Activated naive CD8-positive, alpha-beta T cell treated with anti-CD3 and anti-CD28 coated beads for 36 hours (primary cell): ENCODE results near the gene USP40. TPM values are rescaled to one million over a fixed set of nuclear protein-coding genes. Genes with fewer than 3 reads are reported as not detected.

Experiments used
- DNase-seq: peaks from one replicate; pipeline ENCODE4 v3.0.0; 2021
- H3K27ac Mint-ChIP-seq: one replicate; pipeline ENCODE4 v1.8.0; 2022; ENCODE audit warnings: mild to moderate bottlenecking, moderate library complexity, mixed read lengths
- H3K27me3 Mint-ChIP-seq: one replicate; pipeline ENCODE4 v1.8.0; 2022; ENCODE audit warnings: mild to moderate bottlenecking, mixed read lengths
- H3K36me3 Mint-ChIP-seq: one replicate; pipeline ENCODE4 v1.8.0; 2021; ENCODE audit warnings: mild to moderate bottlenecking, mixed read lengths
- H3K4me1 Mint-ChIP-seq: one replicate; pipeline ENCODE4 v1.8.0; 2021; ENCODE audit warnings: mixed read lengths
- H3K4me3 Mint-ChIP-seq: one replicate; pipeline ENCODE4 v1.8.0; 2022; ENCODE audit warnings: mild to moderate bottlenecking, moderate library complexity, mixed read lengths
- H3K9me3 Mint-ChIP-seq: one replicate; pipeline ENCODE4 v1.8.0; 2022; ENCODE audit warnings: mixed read lengths
- total RNA-seq, 2 experiments: library from RNA; stranded (reverse); gene quantifications; one replicate each; pipeline ENCODE4 v1.2.3, GENCODE V29; 2021

The USP40 gene
- total RNA-seq, 2 experiments from 2014 or later, result 16.0 to 17.7 TPM

DNA sequence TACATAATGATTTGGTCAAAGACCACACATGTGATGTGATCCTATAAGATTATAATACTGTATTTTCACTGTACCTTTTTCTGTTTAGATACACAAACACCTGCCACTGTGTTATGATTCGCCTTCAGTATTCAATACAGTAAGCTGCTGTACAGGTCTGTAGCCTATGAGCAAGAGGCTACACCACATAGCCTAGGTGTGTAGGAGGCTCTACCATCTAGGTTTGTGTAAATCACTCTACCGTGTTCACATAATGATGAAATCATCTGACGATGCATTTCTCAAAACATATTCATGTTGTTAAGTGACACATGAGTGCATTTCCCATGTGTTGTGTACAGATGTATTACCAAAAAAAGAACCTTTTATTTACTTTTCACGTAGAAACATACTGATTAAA, 74.5 kb downstream of the USP40 start:
- no peaks in the 10 kb centered on the region for H3K27me3 Mint-ChIP-seq
- no peak overlapping the region for H3K27ac Mint-ChIP-seq
- no peak for DNase-seq
- H3K4me1 Mint-ChIP-seq, result peaks cover 1% of the 10 kb centered on the region
- peaks cover 3% of the 10 kb centered on the region for H3K36me3 Mint-ChIP-seq
- no peaks in the 10 kb centered on the region for H3K9me3 Mint-ChIP-seq
- no peak overlapping the region for H3K4me3 Mint-ChIP-seq

DNA sequence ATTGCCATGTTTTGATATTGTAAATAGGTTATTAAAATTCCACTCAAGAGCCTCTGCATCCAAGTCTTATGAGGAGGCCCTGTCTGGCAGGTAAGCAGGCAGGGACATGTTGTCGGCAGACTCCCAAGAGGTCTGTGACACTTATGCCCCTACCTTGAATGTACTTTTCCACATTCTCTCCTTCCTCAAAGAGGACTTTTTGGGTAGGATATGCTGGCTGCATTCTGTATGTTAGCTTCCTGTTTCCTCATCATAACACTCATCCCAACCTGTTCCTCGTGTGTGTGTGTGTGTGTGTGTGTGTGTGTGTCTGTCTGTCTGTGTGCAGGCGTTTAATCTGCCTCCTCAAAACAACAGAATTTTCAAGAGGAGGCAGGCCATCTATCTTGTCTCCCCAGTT, 75.3 kb downstream of the USP40 start:
- H3K36me3 Mint-ChIP-seq, result peaks cover 3% of the 10 kb centered on the region
- H3K4me1 Mint-ChIP-seq, result peaks cover 1% of the 10 kb centered on the region
- H3K27me3 Mint-ChIP-seq, result no peaks in the 10 kb centered on the region
- no peaks in the 10 kb centered on the region for H3K9me3 Mint-ChIP-seq
- H3K4me3 Mint-ChIP-seq, result no peak overlapping the region
- H3K27ac Mint-ChIP-seq, result no peak overlapping the region
- no peak for DNase-seq

DNA sequence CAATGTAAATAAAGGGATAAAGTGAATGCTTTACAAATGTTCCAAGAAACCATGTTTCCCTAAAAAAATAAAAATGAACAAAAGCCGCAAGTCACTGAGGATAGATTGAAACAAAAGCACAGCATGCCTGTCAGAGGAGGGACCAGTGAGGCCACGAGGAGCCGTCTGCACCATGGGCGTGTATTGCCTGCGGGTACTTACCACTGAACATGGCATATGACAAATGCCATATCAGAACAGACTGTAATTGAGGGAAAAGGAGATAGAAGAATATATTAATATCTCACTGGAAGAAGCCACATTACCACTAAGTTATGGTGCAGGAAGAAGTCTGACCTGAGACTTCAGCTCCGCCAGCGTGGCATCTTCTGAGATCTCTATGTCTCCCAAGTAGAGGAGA, 75.8 kb downstream of the USP40 start:
- H3K4me3 Mint-ChIP-seq, result no peak overlapping the region
- peaks cover 1% of the 10 kb centered on the region for H3K4me1 Mint-ChIP-seq
- no peaks in the 10 kb centered on the region for H3K9me3 Mint-ChIP-seq
- no peak for DNase-seq
- H3K27me3 Mint-ChIP-seq, result no peaks in the 10 kb centered on the region
- peaks cover 3% of the 10 kb centered on the region for H3K36me3 Mint-ChIP-seq
- H3K27ac Mint-ChIP-seq, result no peak overlapping the region

DNA sequence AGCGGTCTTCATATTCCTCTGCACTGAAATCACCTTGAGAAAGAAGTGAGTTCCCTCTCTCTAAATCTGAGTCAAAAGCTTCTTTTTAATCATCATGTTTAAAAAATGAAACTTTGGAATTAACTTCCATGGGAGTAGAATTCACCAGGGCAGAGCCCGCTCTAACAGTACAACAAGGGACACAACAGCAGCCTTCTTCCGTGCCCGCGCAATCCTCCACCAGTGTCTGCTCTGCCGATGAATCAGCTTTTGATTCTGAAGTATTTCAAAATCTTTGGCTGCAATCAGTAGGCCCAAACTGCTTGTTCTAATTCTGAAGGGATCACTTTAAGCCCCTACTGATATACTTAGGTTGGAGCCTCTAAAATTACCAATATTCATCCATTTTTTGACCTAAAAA, 76.9 kb downstream of the USP40 start:
- Mint-ChIP-seq H3K27ac (no peak overlapping the region), H3K4me3 (no peak overlapping the region), H3K27me3 (no peaks in the 10 kb centered on the region), H3K4me1 (peaks cover 1% of the 10 kb centered on the region), H3K9me3 (no peaks in the 10 kb centered on the region), H3K36me3 (peaks cover 2% of the 10 kb centered on the region)
- no peak for DNase-seq

DNA sequence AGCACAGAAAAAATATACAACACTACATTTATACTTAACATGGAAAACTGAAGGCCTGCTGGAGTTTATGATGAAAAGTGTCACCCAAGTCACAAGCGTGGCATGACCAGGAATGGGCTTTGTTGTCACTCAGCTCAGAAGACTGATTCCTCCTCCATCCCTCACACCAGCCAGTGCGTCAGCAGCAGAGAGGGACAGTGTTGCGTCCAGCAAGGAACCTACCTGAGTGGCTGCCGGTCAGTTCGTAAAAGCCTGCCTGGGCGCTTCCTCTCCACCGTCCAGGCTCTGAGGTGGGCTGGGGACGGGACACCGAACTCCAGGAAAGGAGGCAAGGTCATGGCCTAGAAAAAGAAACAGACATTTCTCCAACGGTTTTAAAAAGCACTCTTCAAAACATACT, 77.4 kb downstream of the USP40 start:
- no peaks in the 10 kb centered on the region for H3K9me3 Mint-ChIP-seq
- H3K4me1 Mint-ChIP-seq, result peaks cover 1% of the 10 kb centered on the region
- H3K36me3 Mint-ChIP-seq, result peaks cover 2% of the 10 kb centered on the region
- H3K27me3 Mint-ChIP-seq, result no peaks in the 10 kb centered on the region
- DNase-seq, result no peak
- H3K4me3 Mint-ChIP-seq, result no peak overlapping the region
- H3K27ac Mint-ChIP-seq, result no peak overlapping the region

DNA sequence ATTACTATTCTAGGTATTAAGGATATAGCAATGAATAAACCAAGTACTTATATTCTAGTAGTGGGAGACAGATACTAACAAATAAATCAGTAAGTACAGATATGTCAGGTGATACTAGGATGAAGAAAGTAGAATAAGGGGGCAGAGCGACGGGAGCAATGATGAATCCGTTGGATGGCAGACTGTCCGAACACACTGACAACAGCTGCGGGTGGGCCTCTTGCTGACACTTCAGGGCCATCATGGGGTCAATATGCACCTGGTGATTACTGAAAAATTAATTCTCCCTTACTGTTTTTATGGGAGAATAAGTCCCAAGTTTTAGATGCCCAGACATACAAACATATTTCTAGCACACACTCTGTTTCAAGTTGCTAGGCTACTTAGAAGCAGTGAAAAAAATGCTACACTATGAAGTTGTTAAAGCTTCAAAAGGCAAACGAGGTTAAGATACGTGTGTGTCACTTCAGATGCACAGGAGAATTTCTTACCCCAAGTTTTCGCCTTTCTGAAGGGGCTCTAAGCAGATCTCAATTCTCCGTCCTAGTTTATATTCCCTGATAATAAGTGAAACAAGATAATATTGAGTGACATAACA, 78.7 kb downstream of the USP40 start:
- DNase-seq, result no peak
- Mint-ChIP-seq H3K4me1 (peaks cover 1% of the 10 kb centered on the region), H3K27me3 (no peaks in the 10 kb centered on the region), H3K4me3 (no peak overlapping the region), H3K9me3 (no peaks in the 10 kb centered on the region), H3K36me3 (peaks cover 2% of the 10 kb centered on the region), H3K27ac (no peak overlapping the region)

DNA sequence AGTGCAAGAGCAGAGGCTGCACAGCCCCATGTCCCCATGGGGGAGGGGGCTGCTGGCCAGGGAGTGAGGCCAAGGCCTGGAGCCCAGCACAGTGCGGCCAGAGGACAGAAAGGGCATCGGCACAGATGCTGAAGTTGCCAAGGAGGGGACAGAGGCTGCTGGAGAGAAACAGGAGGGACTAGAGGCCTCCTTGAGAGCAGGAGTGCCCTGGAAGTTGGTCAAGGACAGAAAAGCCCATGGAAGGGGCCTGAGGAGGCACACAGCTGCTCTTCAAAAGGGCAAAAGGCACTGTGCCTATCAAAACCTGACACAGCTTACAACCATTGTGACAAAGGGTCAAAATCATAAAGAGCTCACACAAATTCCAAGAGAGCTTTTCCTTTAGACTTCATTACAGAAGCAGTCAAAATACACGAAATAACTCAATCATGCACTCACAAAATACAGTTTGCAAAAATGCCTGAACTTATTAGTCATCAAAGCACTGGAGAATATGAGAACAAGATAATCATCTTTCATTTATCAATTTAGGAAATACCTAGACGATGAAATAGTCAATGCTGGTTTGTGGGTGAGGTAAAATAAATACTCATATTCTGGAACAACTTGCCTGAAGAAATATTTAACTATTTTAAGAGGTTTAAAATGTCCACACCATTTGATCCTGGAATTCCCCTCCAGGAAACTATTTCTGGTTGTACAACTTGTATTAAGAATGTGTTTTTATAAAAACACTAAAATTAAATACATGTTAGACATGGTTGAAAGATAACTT, 79.6 kb downstream of the USP40 start:
- Mint-ChIP-seq H3K27ac (no peak overlapping the region), H3K4me3 (no peak overlapping the region), H3K27me3 (no peaks in the 10 kb centered on the region), H3K4me1 (peaks cover 1% of the 10 kb centered on the region), H3K9me3 (no peaks in the 10 kb centered on the region), H3K36me3 (peaks cover 2% of the 10 kb centered on the region)
- DNase-seq, result no peak

DNA sequence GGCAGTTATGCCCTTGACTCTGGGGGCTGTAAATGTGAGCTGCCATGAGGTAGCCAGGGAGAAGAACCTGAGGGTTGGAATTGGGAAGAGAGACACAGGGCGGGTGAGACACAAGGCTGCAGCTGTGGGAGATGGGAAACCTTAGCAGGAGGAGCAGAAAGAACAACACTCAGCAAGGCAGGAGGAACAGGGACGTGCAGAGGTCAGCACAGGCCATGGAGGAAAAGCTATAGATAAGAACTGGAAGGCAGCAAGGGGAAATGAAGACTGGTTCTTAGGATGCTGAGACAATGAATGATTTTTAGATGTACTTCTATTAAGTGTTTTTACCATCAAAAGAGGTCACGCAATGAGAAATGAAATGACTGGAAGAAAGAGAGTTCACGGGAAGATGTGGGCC, 80.2 kb downstream of the USP40 start:
- Mint-ChIP-seq H3K4me1 (peaks cover 1% of the 10 kb centered on the region), H3K27me3 (no peaks in the 10 kb centered on the region), H3K36me3 (peaks cover 2% of the 10 kb centered on the region), H3K4me3 (no peak overlapping the region), H3K27ac (no peak overlapping the region), H3K9me3 (no peaks in the 10 kb centered on the region)
- no peak for DNase-seq

DNA sequence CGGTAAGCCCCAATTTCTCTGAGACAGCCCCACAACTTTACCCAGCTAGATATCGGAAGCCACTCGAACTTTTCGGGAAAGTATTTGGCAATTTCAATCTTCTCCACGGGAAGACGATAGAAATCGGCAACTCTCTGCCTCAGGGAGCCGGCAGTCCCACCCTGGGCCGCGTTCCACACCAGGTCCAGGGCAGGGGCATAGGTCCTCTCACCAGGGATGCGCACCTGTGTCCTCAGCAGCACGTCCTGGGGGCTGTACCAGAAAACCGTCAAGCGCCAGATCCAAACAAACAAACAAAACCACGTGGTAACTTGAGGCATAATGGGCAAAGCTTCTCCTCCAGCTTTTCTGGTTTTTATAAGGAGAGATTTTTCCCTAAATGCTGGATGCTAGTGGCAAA, 80.9 kb downstream of the USP40 start:
- Mint-ChIP-seq H3K4me1 (peaks cover 1% of the 10 kb centered on the region), H3K4me3 (no peak overlapping the region), H3K27ac (no peak overlapping the region), H3K27me3 (no peaks in the 10 kb centered on the region), H3K9me3 (no peaks in the 10 kb centered on the region), H3K36me3 (peaks cover 2% of the 10 kb centered on the region)
- no peak for DNase-seq

DNA sequence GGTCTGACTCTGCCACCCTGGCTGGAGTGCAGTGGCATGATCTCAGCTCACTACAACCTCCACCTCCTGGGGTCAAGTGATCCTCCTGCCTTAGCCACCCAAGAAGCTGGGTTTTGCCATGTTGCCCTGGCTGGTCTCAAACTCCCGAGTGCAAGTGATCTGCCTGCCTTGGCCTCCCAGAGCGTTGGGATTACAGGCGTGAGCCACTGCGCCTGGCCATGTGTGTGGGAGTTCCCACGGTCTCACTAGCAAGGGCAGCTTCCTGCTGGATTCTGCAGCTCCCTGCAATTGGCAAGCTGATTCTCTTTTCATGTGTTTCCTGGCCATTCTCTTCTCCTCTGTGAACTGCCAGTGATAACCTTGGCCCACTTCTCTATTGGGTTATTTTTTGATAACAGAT, 84.0 kb downstream of the USP40 start:
- Mint-ChIP-seq H3K36me3 (no peaks in the 10 kb centered on the region), H3K4me1 (no peaks in the 10 kb centered on the region), H3K4me3 (no peak overlapping the region), H3K27me3 (no peaks in the 10 kb centered on the region), H3K27ac (no peak overlapping the region), H3K9me3 (no peaks in the 10 kb centered on the region)
- DNase-seq, result no peak

DNA sequence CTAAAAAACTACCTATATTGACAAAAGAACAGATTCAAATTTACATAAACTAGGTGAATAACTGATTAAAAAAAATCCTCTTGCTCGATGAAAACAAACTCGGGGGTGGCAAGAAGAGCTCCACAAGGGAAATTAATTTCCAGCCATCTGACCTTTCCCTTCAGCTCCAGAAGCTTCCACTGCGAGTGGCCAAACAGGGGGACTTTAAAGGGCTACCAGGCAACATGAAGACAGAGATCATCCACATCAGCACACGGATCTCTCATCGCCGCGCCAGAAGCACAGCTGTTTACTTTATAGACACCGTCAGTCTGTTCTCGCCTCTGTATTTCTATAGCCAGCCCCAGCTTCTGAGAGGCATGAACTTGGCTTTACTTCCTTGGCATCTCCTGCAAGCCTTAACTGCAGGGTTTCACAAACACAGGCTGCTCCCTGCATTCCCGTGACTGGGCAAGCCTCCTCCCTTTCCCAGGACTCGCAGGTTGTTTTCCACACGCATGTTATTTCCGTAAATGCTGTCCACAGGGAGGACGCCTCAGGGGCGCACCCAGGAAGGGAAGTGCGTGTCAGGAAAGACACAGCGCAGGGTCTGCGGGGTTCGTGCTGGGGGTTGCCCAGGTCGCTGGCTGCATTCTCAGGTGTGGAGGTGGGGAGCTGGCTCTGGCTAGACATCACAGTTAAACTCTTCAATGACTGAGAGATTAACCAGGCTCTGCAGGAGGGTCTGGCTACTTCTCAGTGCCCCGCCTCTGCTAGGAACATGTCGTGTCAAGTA, 85.0 kb downstream of the USP40 start:
- no peaks in the 10 kb centered on the region for H3K27me3 Mint-ChIP-seq

DNA sequence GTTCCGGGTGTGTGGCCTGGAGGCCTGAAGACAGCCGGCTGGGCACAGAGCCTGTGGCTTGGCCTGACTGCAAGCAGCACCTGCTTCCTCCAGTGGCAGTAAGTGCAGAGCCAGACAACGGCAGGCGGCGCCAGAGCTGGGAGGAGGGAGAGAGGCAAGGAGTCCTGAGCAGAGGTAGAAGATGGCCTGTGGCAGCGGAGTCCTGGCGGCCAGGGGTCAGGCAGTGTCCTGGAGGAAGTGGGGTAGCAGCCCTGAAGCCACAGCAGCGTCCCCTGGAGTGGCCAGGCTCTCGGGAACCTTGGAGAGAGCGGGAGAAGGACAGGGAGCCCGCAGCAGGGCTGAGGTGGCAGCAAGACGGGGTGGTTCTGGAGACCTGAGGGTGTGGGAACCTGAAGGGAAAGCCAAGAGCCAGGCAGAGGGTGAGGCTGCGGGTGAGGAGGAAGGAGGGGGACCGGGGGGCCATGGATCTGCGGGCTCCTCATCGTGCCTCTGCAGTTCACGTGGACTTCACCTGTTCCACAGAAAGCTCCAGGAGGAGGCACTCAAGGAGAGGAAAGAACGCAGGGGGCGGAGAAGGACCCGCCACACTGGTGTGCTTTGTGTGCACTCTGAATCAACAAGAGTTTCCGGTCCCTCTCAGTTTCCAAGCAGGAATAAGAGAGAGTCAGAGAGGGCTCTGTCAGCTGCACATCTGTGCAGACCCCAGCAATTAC, 85.9 kb downstream of the USP40 start:
- peaks cover 3% of the 10 kb centered on the region for H3K36me3 Mint-ChIP-seq
- no peak overlapping the region for H3K27ac Mint-ChIP-seq
- DNase-seq, result no peak
- H3K4me1 Mint-ChIP-seq, result no peaks in the 10 kb centered on the region
- H3K9me3 Mint-ChIP-seq, result no peaks in the 10 kb centered on the region
- no peaks in the 10 kb centered on the region for H3K27me3 Mint-ChIP-seq
- no peak overlapping the region for H3K4me3 Mint-ChIP-seq

More for the DNA sequence above, 85.0 kb downstream of the USP40 start:
- Mint-ChIP-seq H3K4me1 (no peaks in the 10 kb centered on the region), H3K4me3 (no peak overlapping the region), H3K36me3 (peaks cover 3% of the 10 kb centered on the region), H3K9me3 (no peaks in the 10 kb centered on the region), H3K27ac (no peak overlapping the region)
- DNase-seq, result no peak

DNA sequence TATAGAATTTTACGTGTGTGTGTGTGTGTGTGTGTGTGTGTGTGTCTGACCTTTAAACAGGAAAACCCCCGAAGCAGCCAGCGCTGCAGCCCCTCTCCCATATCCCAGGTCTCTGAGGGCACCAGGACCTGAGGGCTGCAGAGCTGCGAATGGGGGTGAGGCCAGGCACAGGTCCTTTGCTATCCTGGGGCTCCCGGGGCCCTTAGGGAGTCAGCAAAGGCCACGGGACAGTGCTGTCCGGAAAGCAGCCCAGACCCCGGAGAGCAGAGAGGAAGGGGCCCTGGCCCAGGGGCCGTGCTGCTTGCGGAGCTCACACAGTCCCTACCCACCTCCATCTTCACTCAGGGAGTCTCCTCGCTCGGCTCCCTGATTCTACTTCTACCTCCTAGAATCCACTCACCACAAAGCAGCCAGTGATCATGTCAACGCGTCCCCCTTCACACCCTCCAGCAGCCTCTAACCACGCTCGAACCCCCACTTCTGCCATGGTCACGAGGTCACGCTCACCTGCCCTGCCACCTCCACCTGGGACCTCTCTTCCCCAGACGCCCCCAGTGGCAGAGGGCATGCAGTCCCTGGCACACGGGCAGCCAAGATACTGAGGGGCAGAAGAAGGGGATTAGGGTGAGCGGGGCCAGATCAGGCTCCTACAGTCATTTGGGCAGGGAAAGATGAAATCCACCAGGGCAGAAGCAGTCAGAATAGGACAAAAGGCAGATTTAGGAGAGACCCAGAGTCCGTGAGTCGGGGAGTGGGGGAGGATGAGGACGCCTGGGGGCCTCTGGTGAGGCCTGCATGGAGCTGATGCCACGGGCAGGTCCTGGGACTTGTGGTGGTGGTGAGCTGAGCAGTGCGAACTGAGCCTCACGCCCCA, 86.7 kb downstream of the USP40 start:
- no peak overlapping the region for H3K27ac Mint-ChIP-seq
- no peaks in the 10 kb centered on the region for H3K27me3 Mint-ChIP-seq
- no peaks in the 10 kb centered on the region for H3K9me3 Mint-ChIP-seq
- peaks cover 3% of the 10 kb centered on the region for H3K36me3 Mint-ChIP-seq
- DNase-seq, result no peak
- no peak overlapping the region for H3K4me3 Mint-ChIP-seq
- no peaks in the 10 kb centered on the region for H3K4me1 Mint-ChIP-seq
